A673 (cell line): Measurements from ENCODE around the gene H2AZ2. TPM values are rescaled to one million over a fixed set of nuclear protein-coding genes. Genes with fewer than 3 reads are reported as not detected.

Source experiments
- BruUV-seq: library from RNA; stranded (reverse); fragments of 400-500 nt; replicated peaks from 2 replicates; lab custom pipeline; 2021; lab: Mats Ljungman, UMichigan
- CTCF ChIA-PET: fragments of 300-600 bp; sonication (Branson Sonifier 250); formaldehyde crosslinking; loops from one replicate; lab custom pipeline; 2022; ENCODE audit warnings: antibody characterized with exemption; lab: Charles Lee
- POLR2A ChIA-PET: fragments of 300-600 bp; sonication (Branson Sonifier 250); formaldehyde crosslinking; loops from one replicate; lab custom pipeline; 2022; ENCODE audit warnings: antibody characterized with exemption; ENCODE audit not compliant: low non-redundant PET; lab: Charles Lee
- DNase-seq: peaks from one replicate; pipeline ENCODE4 v3.0.0-alpha.2; 2015; ENCODE audit warnings: low spot score
- H3K27ac ChIP-seq: fragments of 200-600 bp; sonication (generic); 2 replicates; pipeline ENCODE4 v1.5.1; 2016; ENCODE audit warnings: mixed run types, low read depth, mild to moderate bottlenecking, mixed read lengths, antibody characterized with exemption, low read length; ENCODE audit not compliant: poor library complexity, severe bottlenecking
- H3K27me3 ChIP-seq: fragments of 200-600 bp; sonication (generic); replicated peaks from 2 replicates; pipeline ENCODE4 v1.6.1; 2017; ENCODE audit warnings: mixed run types, low read depth, mild to moderate bottlenecking, mixed read lengths, antibody characterized with exemption, low read length; ENCODE audit not compliant: insufficient read depth, poor library complexity
- H3K36me3 ChIP-seq: fragments of 200-600 bp; sonication (generic); 2 replicates; pipeline ENCODE4 v1.6.1; 2016; ENCODE audit warnings: mixed run types, mild to moderate bottlenecking, mixed read lengths, antibody characterized with exemption, low read length; ENCODE audit not compliant: insufficient read depth, poor library complexity, severe bottlenecking
- H3K4me1 ChIP-seq: fragments of 200-600 bp; sonication (generic); 2 replicates; pipeline ENCODE4 v1.6.1; 2017; ENCODE audit warnings: mixed run types, mild to moderate bottlenecking, mixed read lengths, antibody characterized with exemption, low read length; ENCODE audit not compliant: insufficient read depth, poor library complexity, severe bottlenecking
- H3K4me3 ChIP-seq: fragments of 200-600 bp; sonication (generic); 2 replicates; pipeline ENCODE4 v1.5.1; 2016; ENCODE audit warnings: low read depth, mixed run types, mild to moderate bottlenecking, mixed read lengths, low read length; ENCODE audit not compliant: poor library complexity, severe bottlenecking
- H3K9me3 ChIP-seq: fragments of 200-600 bp; sonication (generic); 2 replicates; pipeline ENCODE4 v1.6.1; 2016; ENCODE audit warnings: mixed run types, low read depth, mild to moderate bottlenecking, mixed read lengths, antibody characterized with exemption, low read length; ENCODE audit not compliant: poor library complexity, severe bottlenecking
- CTCF ChIP-seq: fragments of 300-800, 200-600 bp; sonication (generic); conservative IDR thresholded peaks from 2 replicates; pipeline ENCODE4 v1.5.1; 2017; ENCODE audit warnings: low read depth, mild to moderate bottlenecking, antibody characterized with exemption, low read length, moderate library complexity, mixed read lengths
- EZH2 ChIP-seq: fragments of 200-600 bp; sonication (generic); IDR thresholded peaks from 2 replicates; pipeline ENCODE4 v1.6.1; 2017; ENCODE audit warnings: borderline replicate concordance, low read depth, mild to moderate bottlenecking, mixed read lengths, antibody characterized with exemption, low read length; ENCODE audit not compliant: poor library complexity, severe bottlenecking
- intact Hi-C: fragments of 100-400 bp; cut with micrococcal nuclease; formaldehyde crosslinking; loops from one replicate; pipeline ENCODE4 v1.10.0; 2022; ENCODE audit not compliant: unreplicated experiment
- total RNA-seq: library from RNA; stranded (reverse); gene quantifications from 2 replicates; pipeline ENCODE4 v1.2.3, GENCODE V29; 2021

H2AZ2 gene
- total RNA-seq, 1 experiment from 2014 or later, result 291 TPM

- Histone ChIP-seq H3K27ac (no peak overlapping the region), H3K9me3 (no peaks in the 10 kb centered on the region), H3K4me1 (no peaks in the 10 kb centered on the region), H3K4me3 (no peak overlapping the region), H3K36me3 (no peaks in the 10 kb centered on the region), H3K27me3 (no peaks in the 10 kb centered on the region)
- no TSS peak for BruUV-seq
- ChIA-PET CTCF (no interaction called here), POLR2A (no interaction called here)
- no peak for TF ChIP-seq CTCF
- TF ChIP-seq EZH2, result no peak
- intact Hi-C loops, result no loop called here
- no peak for DNase-seq
Observed at GRCh38 chr7:44784364-44784763, 63.5 kb downstream of the H2AZ2 start.

DNA sequence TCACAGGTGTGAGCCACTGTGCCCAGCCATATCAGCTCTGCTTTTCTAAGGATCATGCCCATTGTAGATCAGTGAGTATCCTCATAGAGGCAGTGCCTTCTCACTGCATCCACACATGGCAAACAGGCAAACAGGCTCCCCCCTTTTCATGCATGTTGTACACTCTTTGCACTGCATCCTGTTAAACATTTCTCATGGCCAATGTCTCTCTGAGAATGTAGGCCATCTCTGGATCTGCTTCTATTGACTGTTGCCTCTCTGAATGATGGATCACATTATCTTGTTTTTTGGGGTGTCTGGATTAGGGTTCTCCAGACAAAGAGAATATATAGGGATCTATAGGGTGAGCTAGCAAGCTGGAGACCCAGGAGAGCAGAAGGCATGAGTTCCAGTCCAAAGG is 64.5 kb downstream of the H2AZ2 start:
- no peak for DNase-seq
- no TSS peak for BruUV-seq
- intact Hi-C loops, result no loop called here
- H3K27ac ChIP-seq, result no peak overlapping the region
- no peak for TF ChIP-seq CTCF
- no peak for TF ChIP-seq EZH2
- no peaks in the 10 kb centered on the region for H3K9me3 ChIP-seq
- ChIA-PET POLR2A (no interaction called here), CTCF (no interaction called here)
- H3K4me1 ChIP-seq, result no peaks in the 10 kb centered on the region
- H3K36me3 ChIP-seq, result no peaks in the 10 kb centered on the region
- H3K4me3 ChIP-seq, result no peak overlapping the region
- H3K27me3 ChIP-seq, result no peaks in the 10 kb centered on the region

DNA sequence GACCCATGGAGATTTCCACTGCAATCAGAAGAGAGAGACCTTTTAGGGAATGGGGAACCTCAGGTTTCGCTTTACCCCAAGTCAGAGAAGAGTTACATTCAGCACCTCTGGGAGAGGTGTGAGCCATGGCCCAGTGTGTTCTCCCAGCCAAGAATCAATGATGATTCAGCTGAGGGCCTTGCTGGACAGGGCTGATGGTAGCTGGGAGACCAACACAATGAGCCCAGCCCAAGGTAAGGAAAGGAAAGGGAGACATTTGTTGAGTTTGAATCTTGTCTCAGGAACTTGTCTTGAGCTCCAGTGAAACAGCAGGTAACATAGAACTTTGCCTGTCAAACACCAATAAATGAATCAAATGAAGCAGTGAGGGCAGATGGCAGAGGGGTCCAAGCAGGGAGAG is 65.4 kb downstream of the H2AZ2 start:
- no peaks in the 10 kb centered on the region for H3K9me3 ChIP-seq
- no TSS peak for BruUV-seq
- no peak overlapping the region for H3K4me3 ChIP-seq
- H3K36me3 ChIP-seq, result no peaks in the 10 kb centered on the region
- ChIA-PET CTCF (no interaction called here), POLR2A (no interaction called here)
- intact Hi-C loops, result no loop called here
- TF ChIP-seq EZH2 (no peak), CTCF (no peak)
- H3K27me3 ChIP-seq, result no peaks in the 10 kb centered on the region
- no peak for DNase-seq
- H3K27ac ChIP-seq, result no peak overlapping the region
- H3K4me1 ChIP-seq, result no peaks in the 10 kb centered on the region

Other genes starting within 250 kb of the H2AZ2 start
- 111 and 113 TPM in 2 replicates for gene OGDH, start 241.5 kb downstream of the H2AZ2 start, total RNA-seq
- 108 and 114 TPM in 2 replicates for gene ZMIZ2, start 99.2 kb downstream of the H2AZ2 start, total RNA-seq
- 2,816 and 3,047 TPM in 2 replicates for gene PPIA, start 51.4 kb downstream of the H2AZ2 start, total RNA-seq
- 25.3 and 27.4 TPM in 2 replicates for gene PURB, start 37.4 kb upstream of the H2AZ2 start, total RNA-seq
- gene MYO1G, start 130.9 kb upstream of the H2AZ2 start, total RNA-seq, result 0.17 and 0.20 TPM in 2 replicates
- gene CCM2, start 152.1 kb upstream of the H2AZ2 start, total RNA-seq, result 35.2 and 36.0 TPM in 2 replicates
- gene NACAD, start 240.9 kb upstream of the H2AZ2 start, total RNA-seq, result 1.1 and 1.6 TPM in 2 replicates